A673 (cell line): Measurements from ENCODE around the gene NR6A1. TPM values are rescaled to one million over a fixed set of nuclear protein-coding genes. Genes with fewer than 3 reads are reported as not detected.

ENCODE experiments used
- BruUV-seq: library from RNA; stranded (reverse); fragments of 400-500 nt; replicated peaks from 2 replicates; lab custom pipeline; 2021; lab: Mats Ljungman, UMichigan
- CTCF ChIA-PET: fragments of 300-600 bp; sonication (Branson Sonifier 250); formaldehyde crosslinking; loops from one replicate; lab custom pipeline; 2022; ENCODE audit warnings: antibody characterized with exemption; lab: Charles Lee
- POLR2A ChIA-PET: fragments of 300-600 bp; sonication (Branson Sonifier 250); formaldehyde crosslinking; loops from one replicate; lab custom pipeline; 2022; ENCODE audit warnings: antibody characterized with exemption; ENCODE audit not compliant: low non-redundant PET; lab: Charles Lee
- DNase-seq: peaks from one replicate; pipeline ENCODE4 v3.0.0-alpha.2; 2015; ENCODE audit warnings: low spot score
- H3K27ac ChIP-seq: fragments of 200-600 bp; sonication (generic); 2 replicates; pipeline ENCODE4 v1.5.1; 2016; ENCODE audit warnings: mixed run types, low read depth, mild to moderate bottlenecking, mixed read lengths, antibody characterized with exemption, low read length; ENCODE audit not compliant: poor library complexity, severe bottlenecking
- H3K27me3 ChIP-seq: fragments of 200-600 bp; sonication (generic); replicated peaks from 2 replicates; pipeline ENCODE4 v1.6.1; 2017; ENCODE audit warnings: mixed run types, low read depth, mild to moderate bottlenecking, mixed read lengths, antibody characterized with exemption, low read length; ENCODE audit not compliant: insufficient read depth, poor library complexity
- H3K36me3 ChIP-seq: fragments of 200-600 bp; sonication (generic); 2 replicates; pipeline ENCODE4 v1.6.1; 2016; ENCODE audit warnings: mixed run types, mild to moderate bottlenecking, mixed read lengths, antibody characterized with exemption, low read length; ENCODE audit not compliant: insufficient read depth, poor library complexity, severe bottlenecking
- H3K4me1 ChIP-seq: fragments of 200-600 bp; sonication (generic); 2 replicates; pipeline ENCODE4 v1.6.1; 2017; ENCODE audit warnings: mixed run types, mild to moderate bottlenecking, mixed read lengths, antibody characterized with exemption, low read length; ENCODE audit not compliant: insufficient read depth, poor library complexity, severe bottlenecking
- H3K4me3 ChIP-seq: fragments of 200-600 bp; sonication (generic); 2 replicates; pipeline ENCODE4 v1.5.1; 2016; ENCODE audit warnings: low read depth, mixed run types, mild to moderate bottlenecking, mixed read lengths, low read length; ENCODE audit not compliant: poor library complexity, severe bottlenecking
- H3K9me3 ChIP-seq: fragments of 200-600 bp; sonication (generic); 2 replicates; pipeline ENCODE4 v1.6.1; 2016; ENCODE audit warnings: mixed run types, low read depth, mild to moderate bottlenecking, mixed read lengths, antibody characterized with exemption, low read length; ENCODE audit not compliant: poor library complexity, severe bottlenecking
- EZH2 ChIP-seq: fragments of 200-600 bp; sonication (generic); IDR thresholded peaks from 2 replicates; pipeline ENCODE4 v1.6.1; 2017; ENCODE audit warnings: borderline replicate concordance, low read depth, mild to moderate bottlenecking, mixed read lengths, antibody characterized with exemption, low read length; ENCODE audit not compliant: poor library complexity, severe bottlenecking
- intact Hi-C: fragments of 100-400 bp; cut with micrococcal nuclease; formaldehyde crosslinking; loops from one replicate; pipeline ENCODE4 v1.10.0; 2022; ENCODE audit not compliant: unreplicated experiment
- total RNA-seq: library from RNA; stranded (reverse); gene quantifications from 2 replicates; pipeline ENCODE4 v1.2.3, GENCODE V29; 2021
- TF ChIP-seq, protein P1 (sequence below): fragments of 300-800, 200-600 bp; sonication (generic); conservative IDR thresholded peaks from 2 replicates; pipeline ENCODE4 v1.5.1; 2017; ENCODE audit warnings: low read depth, mild to moderate bottlenecking, antibody characterized with exemption, low read length, moderate library complexity, mixed read lengths

NR6A1 gene
- total RNA-seq, 1 experiment from 2014 or later: 5.3 TPM

DNA sequence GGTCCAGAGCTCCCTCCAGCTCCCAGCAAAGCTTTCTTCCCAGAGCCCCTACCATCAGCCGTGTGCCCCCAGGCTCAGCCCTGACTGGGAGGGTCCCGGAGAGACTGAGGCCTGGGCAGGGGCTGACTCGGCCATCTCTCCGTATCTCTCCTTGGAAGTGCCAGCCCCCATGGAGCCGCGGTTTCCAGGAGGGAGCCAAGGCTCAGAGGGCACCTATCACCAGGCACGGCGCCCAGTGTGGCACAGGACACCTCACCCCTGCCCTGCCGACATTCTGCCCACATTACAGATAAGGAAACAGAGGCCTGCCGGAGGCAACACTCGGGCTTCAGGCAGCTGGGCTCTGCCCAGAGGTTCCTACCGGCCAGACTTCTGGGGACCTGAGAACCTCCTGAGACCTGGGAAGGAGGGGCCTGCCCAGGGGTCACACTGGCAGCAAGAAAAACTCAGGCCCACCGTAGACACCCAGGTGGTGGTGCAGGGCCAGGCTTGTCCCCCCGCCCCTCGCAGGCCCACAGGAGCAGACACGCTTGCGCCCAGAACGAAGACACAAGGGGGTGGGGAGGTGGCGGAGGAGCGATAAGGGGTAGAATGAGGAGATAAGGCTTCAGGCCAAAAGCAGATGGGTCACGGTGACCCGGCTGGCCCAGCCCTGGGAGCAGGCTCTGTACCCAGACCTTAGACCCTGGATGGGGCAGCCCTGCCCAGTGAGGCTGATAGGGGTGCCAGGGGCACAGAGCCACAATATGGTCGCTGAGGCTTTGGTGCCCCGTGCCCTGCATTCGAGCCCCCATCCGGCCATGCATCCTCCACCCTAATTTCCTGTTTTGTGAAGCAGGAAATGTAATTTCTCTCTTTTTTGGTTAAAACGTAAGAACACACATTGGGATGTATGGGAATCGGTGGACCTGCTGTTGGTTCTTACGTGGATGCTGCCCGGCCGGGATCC, 275.7 kb downstream of the NR6A1 start:
- Histone ChIP-seq H3K4me1 (no peaks in the 10 kb centered on the region), H3K27ac (no peak overlapping the region), H3K4me3 (no peak overlapping the region), H3K27me3 (no peaks in the 10 kb centered on the region), H3K36me3 (no peaks in the 10 kb centered on the region), H3K9me3 (no peaks in the 10 kb centered on the region)
- CTCF ChIA-PET: no interaction called here
- no peak for TF ChIP-seq EZH2
- TF ChIP-seq, protein P1, sequence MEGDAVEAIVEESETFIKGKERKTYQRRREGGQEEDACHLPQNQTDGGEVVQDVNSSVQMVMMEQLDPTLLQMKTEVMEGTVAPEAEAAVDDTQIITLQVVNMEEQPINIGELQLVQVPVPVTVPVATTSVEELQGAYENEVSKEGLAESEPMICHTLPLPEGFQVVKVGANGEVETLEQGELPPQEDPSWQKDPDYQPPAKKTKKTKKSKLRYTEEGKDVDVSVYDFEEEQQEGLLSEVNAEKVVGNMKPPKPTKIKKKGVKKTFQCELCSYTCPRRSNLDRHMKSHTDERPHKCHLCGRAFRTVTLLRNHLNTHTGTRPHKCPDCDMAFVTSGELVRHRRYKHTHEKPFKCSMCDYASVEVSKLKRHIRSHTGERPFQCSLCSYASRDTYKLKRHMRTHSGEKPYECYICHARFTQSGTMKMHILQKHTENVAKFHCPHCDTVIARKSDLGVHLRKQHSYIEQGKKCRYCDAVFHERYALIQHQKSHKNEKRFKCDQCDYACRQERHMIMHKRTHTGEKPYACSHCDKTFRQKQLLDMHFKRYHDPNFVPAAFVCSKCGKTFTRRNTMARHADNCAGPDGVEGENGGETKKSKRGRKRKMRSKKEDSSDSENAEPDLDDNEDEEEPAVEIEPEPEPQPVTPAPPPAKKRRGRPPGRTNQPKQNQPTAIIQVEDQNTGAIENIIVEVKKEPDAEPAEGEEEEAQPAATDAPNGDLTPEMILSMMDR: no peak
- intact Hi-C loops: no loop called here
- DNase-seq: no peak
- POLR2A ChIA-PET: no interaction called here
- no TSS peak for BruUV-seq

DNA sequence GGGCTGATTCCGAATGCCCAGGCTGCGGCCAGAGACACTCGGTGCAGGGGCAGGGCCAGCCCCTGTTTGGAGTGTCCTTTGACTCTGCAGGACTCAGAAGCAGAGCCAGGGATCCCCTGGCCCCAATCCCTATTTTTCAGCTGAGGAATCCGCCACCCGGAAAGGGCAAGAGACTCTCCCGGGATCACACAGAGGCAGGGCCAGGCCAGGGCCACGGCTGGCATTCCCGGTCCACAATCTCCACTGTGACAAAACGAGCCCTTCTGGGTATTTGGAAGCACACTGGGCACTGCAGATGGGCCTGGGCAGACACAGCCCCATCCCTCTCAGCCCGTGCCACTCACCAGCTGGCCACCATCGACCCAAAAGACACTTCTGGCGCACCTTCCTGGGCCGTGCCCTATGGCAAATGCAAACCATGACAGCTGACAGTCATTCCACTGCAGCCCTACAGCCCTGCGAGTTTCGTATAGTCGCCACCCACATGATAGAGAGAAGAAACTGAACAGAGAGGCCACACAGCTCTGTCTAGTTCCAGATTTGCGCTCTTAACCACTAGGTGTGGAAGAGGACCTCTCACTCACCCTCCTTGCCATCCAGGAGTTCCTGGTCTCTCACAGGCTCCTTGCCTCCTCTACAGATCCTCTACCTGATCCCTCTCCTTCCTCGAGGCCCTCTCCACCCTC, 277.2 kb downstream of the NR6A1 start:
- H3K27me3 ChIP-seq: no peaks in the 10 kb centered on the region
- no peak overlapping the region for H3K27ac ChIP-seq
- POLR2A ChIA-PET: no interaction called here
- no peaks in the 10 kb centered on the region for H3K4me1 ChIP-seq
- TF ChIP-seq, protein P1: no peak
- TF ChIP-seq EZH2: no peak
- H3K4me3 ChIP-seq: no peak overlapping the region
- no TSS peak for BruUV-seq
- no peaks in the 10 kb centered on the region for H3K9me3 ChIP-seq
- DNase-seq: no peak
- CTCF ChIA-PET: no interaction called here
- H3K36me3 ChIP-seq: no peaks in the 10 kb centered on the region
- intact Hi-C loops: no loop called here

DNA sequence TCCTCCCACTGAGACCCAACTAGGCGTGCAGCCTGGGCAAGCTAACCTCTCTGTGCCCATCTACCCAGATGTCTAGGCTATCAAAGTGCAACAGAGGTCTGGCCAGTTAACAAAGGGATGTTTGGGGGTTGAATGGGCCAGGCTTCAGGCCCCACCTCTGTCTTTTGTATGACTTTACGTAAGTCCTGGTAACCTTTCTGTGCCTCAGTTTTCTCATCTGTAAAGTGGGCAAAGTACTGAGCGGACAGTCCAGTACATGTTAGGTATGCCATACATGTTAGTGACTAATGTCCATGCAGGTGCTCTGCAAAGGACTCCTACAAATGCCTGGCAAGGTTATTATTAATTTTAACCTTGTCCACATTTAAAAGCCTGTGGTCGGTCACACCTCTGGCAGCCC, 277.9 kb downstream of the NR6A1 start:
- no peak for DNase-seq
- BruUV-seq: no TSS peak
- ChIA-PET CTCF (no interaction called here), POLR2A (no interaction called here)
- no peak overlapping the region for H3K27ac ChIP-seq
- no peak overlapping the region for H3K4me3 ChIP-seq
- intact Hi-C loops: no loop called here
- H3K27me3 ChIP-seq: no peaks in the 10 kb centered on the region
- H3K9me3 ChIP-seq: no peaks in the 10 kb centered on the region
- no peak for TF ChIP-seq EZH2
- TF ChIP-seq, protein P1: no peak
- H3K4me1 ChIP-seq: no peaks in the 10 kb centered on the region
- H3K36me3 ChIP-seq: no peaks in the 10 kb centered on the region
